Measurements from ENCODE around the gene PIGK. TPM values are rescaled to one million over a fixed set of nuclear protein-coding genes. Genes with fewer than 3 reads are reported as not detected.

The PIGK gene
- polyA plus RNA-seq, 3 donors = 4.0 to 24.7 (median 19.4) TPM

GRCh38 chr1:77230051-77230450 lies 10.8 kb upstream of the PIGK start:
- WGBS (ENCODE audit: insufficient coverage) = no CpG with 5 or more reads among the region's 1 CpG
- intact Hi-C loops (cut with micrococcal nuclease) = no loop called here
- no peak overlapping the region for H3K4me3 ChIP-seq (replicated peaks in 1 of 3; ENCODE audit: low read depth in 2 of 3, low read length in 3 of 3)
- no peak overlapping the region for H3K9ac ChIP-seq (ENCODE audit: insufficient read depth, low read length, poor library complexity, severe bottlenecking)
- no peaks in the 10 kb centered on the region for H4K20me1 ChIP-seq (ENCODE audit: insufficient read depth, low read length)
- TF ChIP-seq, protein P1, sequence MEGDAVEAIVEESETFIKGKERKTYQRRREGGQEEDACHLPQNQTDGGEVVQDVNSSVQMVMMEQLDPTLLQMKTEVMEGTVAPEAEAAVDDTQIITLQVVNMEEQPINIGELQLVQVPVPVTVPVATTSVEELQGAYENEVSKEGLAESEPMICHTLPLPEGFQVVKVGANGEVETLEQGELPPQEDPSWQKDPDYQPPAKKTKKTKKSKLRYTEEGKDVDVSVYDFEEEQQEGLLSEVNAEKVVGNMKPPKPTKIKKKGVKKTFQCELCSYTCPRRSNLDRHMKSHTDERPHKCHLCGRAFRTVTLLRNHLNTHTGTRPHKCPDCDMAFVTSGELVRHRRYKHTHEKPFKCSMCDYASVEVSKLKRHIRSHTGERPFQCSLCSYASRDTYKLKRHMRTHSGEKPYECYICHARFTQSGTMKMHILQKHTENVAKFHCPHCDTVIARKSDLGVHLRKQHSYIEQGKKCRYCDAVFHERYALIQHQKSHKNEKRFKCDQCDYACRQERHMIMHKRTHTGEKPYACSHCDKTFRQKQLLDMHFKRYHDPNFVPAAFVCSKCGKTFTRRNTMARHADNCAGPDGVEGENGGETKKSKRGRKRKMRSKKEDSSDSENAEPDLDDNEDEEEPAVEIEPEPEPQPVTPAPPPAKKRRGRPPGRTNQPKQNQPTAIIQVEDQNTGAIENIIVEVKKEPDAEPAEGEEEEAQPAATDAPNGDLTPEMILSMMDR (IDR thresholded peaks at IDR 0.05) = no peak
- H2AFZ ChIP-seq (ENCODE audit: insufficient read depth, low read depth, low read length, poor library complexity, severe bottlenecking) = no peak overlapping the region
- Mint-ChIP-seq H3K4me3 (no peak overlapping the region), H3K36me3 (no peaks in the 10 kb centered on the region), H3K27ac (no peak overlapping the region), H3K27me3 (ENCODE audit: low read depth in 3 of 3) (peaks cover 0 to 1% (median 0%) of the 10 kb centered on the region in 3 donors), H3K9me3 (peaks cover 6 to 19% (median 13%) of the 10 kb centered on the region in 7 donors), H3K4me1 (peaks cover 10% of the 10 kb centered on the region)
- no peak for DNase-seq
- H3K4me2 ChIP-seq (replicated peaks; ENCODE audit: extremely low read depth, low read length, poor library complexity, severe bottlenecking) = no peak overlapping the region
- no peak overlapping the region for H3K27ac ChIP-seq (ENCODE audit: low read depth in 1 of 2, low read length in 2 of 2)
- H3K9me3 ChIP-seq (replicated peaks in 1 of 2; ENCODE audit: control insufficient read depth in 1 of 2, insufficient read depth in 1 of 2, low read length in 2 of 2) = peaks cover 8 to 12% of the 10 kb centered on the region in 2 donors
- H3K27me3 ChIP-seq (ENCODE audit: control insufficient read depth in 2 of 2, insufficient read depth in 2 of 2, low read length in 2 of 2) = no peaks in the 10 kb centered on the region
- H3K4me1 ChIP-seq (ENCODE audit: control insufficient read depth in 1 of 2, insufficient read depth in 2 of 2, low read length in 2 of 2) = peaks cover 8 to 10% of the 10 kb centered on the region in 2 donors
- H3K36me3 ChIP-seq (replicated peaks in 1 of 2; ENCODE audit: control insufficient read depth in 1 of 2, insufficient read depth in 2 of 2, low read length in 2 of 2) = no peaks in the 10 kb centered on the region
- H3K79me2 ChIP-seq (ENCODE audit: insufficient read depth, low read length) = no peaks in the 10 kb centered on the region

- intact Hi-C loops (cut with micrococcal nuclease) = no loop called here
- Histone ChIP-seq H3K4me3 (replicated peaks in 1 of 3; ENCODE audit: low read depth in 2 of 3, low read length in 3 of 3) (no peak overlapping the region), H3K27me3 (ENCODE audit: control insufficient read depth in 2 of 2, insufficient read depth in 2 of 2, low read length in 2 of 2) (no peaks in the 10 kb centered on the region), H3K9me3 (replicated peaks in 1 of 2; ENCODE audit: control insufficient read depth in 1 of 2, insufficient read depth in 1 of 2, low read length in 2 of 2) (peaks cover 12% of the 10 kb centered on the region in 2 donors), H3K4me1 (ENCODE audit: control insufficient read depth in 1 of 2, insufficient read depth in 2 of 2, low read length in 2 of 2) (peaks cover 8 to 10% of the 10 kb centered on the region in 2 donors), H3K4me2 (replicated peaks; ENCODE audit: extremely low read depth, low read length, poor library complexity, severe bottlenecking) (no peak overlapping the region), H3K36me3 (replicated peaks in 1 of 2; ENCODE audit: control insufficient read depth in 1 of 2, insufficient read depth in 2 of 2, low read length in 2 of 2) (no peaks in the 10 kb centered on the region), H3K9ac (ENCODE audit: insufficient read depth, low read length, poor library complexity, severe bottlenecking) (no peak overlapping the region), H3K79me2 (ENCODE audit: insufficient read depth, low read length) (no peaks in the 10 kb centered on the region), H3K27ac (ENCODE audit: low read depth in 1 of 2, low read length in 2 of 2) (no peak overlapping the region), H2AFZ (ENCODE audit: insufficient read depth, low read depth, low read length, poor library complexity, severe bottlenecking) (no peak overlapping the region), H4K20me1 (ENCODE audit: insufficient read depth, low read length) (no peaks in the 10 kb centered on the region)
- no peak for DNase-seq
- H3K36me3 Mint-ChIP-seq = no peaks in the 10 kb centered on the region
- peaks cover 0 to 1% (median 0%) of the 10 kb centered on the region in 3 donors for H3K27me3 Mint-ChIP-seq (ENCODE audit: low read depth in 3 of 3)
- peaks cover 10% of the 10 kb centered on the region for H3K4me1 Mint-ChIP-seq
- H3K4me3 Mint-ChIP-seq = no peak overlapping the region
- H3K27ac Mint-ChIP-seq = no peak overlapping the region
- H3K9me3 Mint-ChIP-seq = peaks cover 7 to 26% (median 16%) of the 10 kb centered on the region in 7 donors
- TF ChIP-seq, protein P1 (IDR thresholded peaks at IDR 0.05) = no peak
These were observed 9.6 kb upstream of the PIGK start for GRCh38 chr1:77228836-77229235.
